Measurements from ENCODE around the gene GUK1.

The GUK1 gene

DNA sequence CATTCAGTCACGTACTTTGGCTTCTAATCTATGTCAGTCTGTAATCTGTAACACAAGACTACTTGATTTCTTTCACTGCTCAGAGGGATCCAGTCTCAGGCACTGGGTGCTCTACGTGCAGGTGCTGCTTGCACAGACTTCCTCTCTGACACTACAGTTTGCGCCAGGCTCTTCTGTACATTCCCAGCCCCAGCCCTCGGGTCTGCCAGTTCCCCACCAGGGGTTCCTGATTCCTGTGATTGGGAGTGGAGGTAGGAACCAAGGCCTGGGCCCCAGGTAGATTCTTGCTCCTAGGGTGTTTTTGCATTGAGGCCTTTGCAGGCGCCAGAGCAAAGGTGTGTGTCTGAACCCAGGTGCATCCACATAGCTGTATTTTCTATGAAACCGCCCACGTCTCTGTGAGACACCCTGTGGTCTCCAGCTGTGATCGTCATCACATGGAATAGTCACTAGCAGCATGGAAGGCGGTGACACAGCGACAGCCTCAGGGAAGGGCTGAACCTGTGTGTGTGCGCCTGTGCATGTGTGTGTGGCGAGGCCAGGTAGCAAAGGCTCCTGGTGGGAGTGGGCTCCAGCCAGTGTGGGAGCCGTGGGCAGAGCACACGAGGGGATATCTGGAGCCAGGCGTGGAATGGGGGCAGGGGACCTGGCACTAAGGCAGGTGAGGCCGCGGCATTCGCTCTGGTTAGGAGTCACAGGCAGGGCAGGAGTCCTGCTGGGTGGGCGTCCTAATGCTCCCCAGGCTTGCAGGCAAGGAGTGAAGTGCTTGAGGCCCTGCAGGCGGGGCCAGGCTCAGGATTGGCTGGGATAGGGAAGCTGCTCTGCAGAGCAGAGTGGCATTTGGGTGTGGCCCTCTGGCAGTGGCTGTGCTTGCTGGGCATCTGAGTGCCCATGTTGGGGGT, 14.8 kb downstream of the GUK1 start:
- 91% methylated on average over 19 of the region's 20 CpGs for WGBS
- H3K4me1 ChIP-seq (ENCODE audit: control insufficient read depth, insufficient read depth, low read depth, low read length), result peaks cover 19% of the 10 kb centered on the region

DNA sequence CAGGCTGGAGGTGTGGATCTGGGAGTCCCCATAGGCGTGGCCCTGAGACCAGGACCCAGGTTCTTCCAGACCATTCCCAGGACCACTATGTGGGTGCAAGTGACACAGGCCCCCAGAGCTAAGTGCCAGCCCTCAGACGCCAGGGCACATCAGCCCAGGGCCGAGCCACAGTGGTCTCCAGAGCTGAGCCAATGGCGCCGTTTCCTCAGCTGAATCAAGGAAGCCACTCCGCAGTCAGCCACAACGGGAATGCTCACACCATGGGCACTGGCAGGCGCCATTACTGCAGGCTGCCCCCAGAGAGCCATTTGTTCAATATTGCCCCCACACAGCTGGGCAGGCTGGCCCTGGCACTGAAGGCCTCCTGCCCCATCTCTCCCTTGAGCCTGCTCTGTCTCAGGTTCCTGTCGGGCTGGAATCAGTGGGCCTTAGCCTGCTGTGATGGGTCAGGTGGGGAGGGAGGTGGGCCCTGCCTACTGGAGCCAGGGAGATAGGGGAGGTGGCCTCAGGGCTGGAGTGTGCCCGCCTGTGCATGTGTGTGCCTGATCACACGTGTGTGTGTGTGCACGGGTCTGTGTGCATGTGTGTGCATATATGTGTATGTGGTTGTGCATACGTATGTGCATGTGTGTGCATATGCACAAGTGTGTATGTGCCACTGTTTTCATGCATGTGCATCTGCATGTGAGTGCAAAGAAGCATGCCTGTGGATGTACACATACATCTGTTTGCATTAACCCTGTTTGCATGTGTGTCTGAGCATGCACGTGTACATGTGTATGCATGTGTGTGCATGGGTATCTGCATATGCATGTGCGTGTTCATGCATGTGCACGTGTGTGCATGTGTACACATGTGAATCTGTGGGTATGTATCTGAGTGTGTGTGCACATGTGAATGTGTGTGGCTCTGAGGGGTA, 15.8 kb downstream of the GUK1 start:
- H2AK5ac ChIP-seq (ENCODE audit: low read length, severe bottlenecking), result no peak overlapping the region
- peaks cover 9% of the 10 kb centered on the region for H3K79me1 ChIP-seq (replicated peaks; ENCODE audit: low read length, poor library complexity, severe bottlenecking)
- H4K91ac ChIP-seq (ENCODE audit: low read length), result no peak overlapping the region
- peaks cover 0 to 8% of the 10 kb centered on the region in 2 experiments for H3K27me3 ChIP-seq (ENCODE audit: control insufficient read depth in 1 of 2, insufficient read depth in 1 of 2, low read length in 2 of 2)
- no peak overlapping the region for H3K4me3 ChIP-seq (ENCODE audit: insufficient read depth in 1 of 2, low read depth in 1 of 2, low read length in 2 of 2)
- no peak overlapping the region for H2BK12ac ChIP-seq (ENCODE audit: low read length in 2 of 2)
- no peak for DNase-seq
- no peak overlapping the region for H3K23ac ChIP-seq (ENCODE audit: low read length in 2 of 2)
- no peak overlapping the region for H2AFZ ChIP-seq (ENCODE audit: low read depth, low read length)
- no peak overlapping the region for H2BK120ac ChIP-seq (ENCODE audit: low read depth, low read length)
- peaks cover 10% of the 10 kb centered on the region for H3K4me1 ChIP-seq (ENCODE audit: control insufficient read depth, insufficient read depth, low read depth, low read length)
- H2BK15ac ChIP-seq (ENCODE audit: low read depth, poor library complexity, severe bottlenecking), result no peak overlapping the region
- no peak overlapping the region for H3K4ac ChIP-seq (ENCODE audit: low read depth in 1 of 2, low read length in 2 of 2)
- H4K8ac ChIP-seq (ENCODE audit: low read length), result no peak overlapping the region
- H2BK5ac ChIP-seq (ENCODE audit: low read depth, low read length, poor library complexity, severe bottlenecking), result no peak overlapping the region
- H3K27ac ChIP-seq (ENCODE audit: low read length, poor library complexity, severe bottlenecking), result no peak overlapping the region
- no peak overlapping the region for H3K4me2 ChIP-seq (ENCODE audit: low read length, poor library complexity, severe bottlenecking)
- no peak overlapping the region for H3K14ac ChIP-seq (ENCODE audit: low read length in 2 of 2)
- H3K9ac ChIP-seq (ENCODE audit: low read length), result no peak overlapping the region
- no peaks in the 10 kb centered on the region for H3K9me3 ChIP-seq (ENCODE audit: control insufficient read depth, low read length)
- peaks cover 0 to 42% of the 10 kb centered on the region in 2 experiments for H3K36me3 ChIP-seq (ENCODE audit: control insufficient read depth in 1 of 2, insufficient read depth in 2 of 2, low read depth in 1 of 2, low read length in 2 of 2)
- WGBS, result 91% methylated on average over 16 of the region's 16 CpGs
- no peak overlapping the region for H3K18ac ChIP-seq (ENCODE audit: low read depth in 1 of 2, low read length in 2 of 2)

More for the DNA sequence above, 14.8 kb downstream of the GUK1 start:
- Histone ChIP-seq H3K4me2 (ENCODE audit: low read length, poor library complexity, severe bottlenecking) (no peak overlapping the region), H4K91ac (ENCODE audit: low read length) (no peak overlapping the region), H2BK120ac (ENCODE audit: low read depth, low read length) (no peak overlapping the region), H3K23ac (ENCODE audit: low read length in 2 of 2) (no peak overlapping the region), H4K8ac (ENCODE audit: low read length) (no peak overlapping the region), H3K36me3 (ENCODE audit: control insufficient read depth in 1 of 2, insufficient read depth in 2 of 2, low read depth in 1 of 2, low read length in 2 of 2) (peaks cover 0 to 50% of the 10 kb centered on the region in 2 experiments), H3K9ac (ENCODE audit: low read length) (no peak overlapping the region), H2BK5ac (ENCODE audit: low read depth, low read length, poor library complexity, severe bottlenecking) (no peak overlapping the region), H3K4ac (ENCODE audit: low read depth in 1 of 2, low read length in 2 of 2) (no peak overlapping the region), H2AFZ (ENCODE audit: low read depth, low read length) (no peak overlapping the region), H2BK15ac (ENCODE audit: low read depth, poor library complexity, severe bottlenecking) (no peak overlapping the region), H2AK5ac (ENCODE audit: low read length, severe bottlenecking) (no peak overlapping the region), H3K27ac (ENCODE audit: low read length, poor library complexity, severe bottlenecking) (no peak overlapping the region), H3K9me3 (ENCODE audit: control insufficient read depth, low read length) (no peaks in the 10 kb centered on the region), H3K4me3 (ENCODE audit: insufficient read depth in 1 of 2, low read depth in 1 of 2, low read length in 2 of 2) (no peak overlapping the region), H3K79me1 (replicated peaks; ENCODE audit: low read length, poor library complexity, severe bottlenecking) (peaks cover 10% of the 10 kb centered on the region), H3K14ac (ENCODE audit: low read length in 2 of 2) (no peak overlapping the region), H3K18ac (ENCODE audit: low read depth in 1 of 2, low read length in 2 of 2) (no peak overlapping the region), H3K27me3 (ENCODE audit: control insufficient read depth in 1 of 2, insufficient read depth in 1 of 2, low read length in 2 of 2) (peaks cover 0 to 8% of the 10 kb centered on the region in 2 experiments), H2BK12ac (ENCODE audit: low read length in 2 of 2) (no peak overlapping the region)
- no peak for DNase-seq

DNA sequence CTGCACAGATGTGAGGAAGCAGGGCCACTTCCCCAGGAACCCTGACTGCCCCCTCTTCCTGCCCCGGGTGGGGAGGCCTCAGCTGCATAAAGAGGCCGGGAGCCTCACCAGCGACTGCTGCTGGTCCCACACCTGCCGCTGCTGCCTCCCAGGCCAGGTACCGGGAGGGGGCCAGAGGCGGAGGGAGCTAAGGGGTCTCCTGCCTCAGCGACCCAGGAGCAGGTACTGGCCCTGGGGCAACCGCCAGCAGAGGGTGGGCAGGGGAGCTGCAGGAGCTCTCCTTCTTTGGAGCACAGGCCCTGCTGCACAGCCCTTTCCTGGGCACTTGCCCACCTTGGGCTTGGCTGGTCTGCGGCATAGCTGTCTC, 16.4 kb downstream of the GUK1 start:
- H2BK12ac ChIP-seq (ENCODE audit: low read length in 2 of 2), result no peak overlapping the region
- no peak overlapping the region for H2BK120ac ChIP-seq (ENCODE audit: low read depth, low read length)
- 88% methylated on average over 9 of the region's 9 CpGs for WGBS
- H2AFZ ChIP-seq (ENCODE audit: low read depth, low read length), result no peak overlapping the region
- peaks cover 4% of the 10 kb centered on the region for H3K4me1 ChIP-seq (ENCODE audit: control insufficient read depth, insufficient read depth, low read depth, low read length)
- H4K8ac ChIP-seq (ENCODE audit: low read length), result no peak overlapping the region
- H4K91ac ChIP-seq (ENCODE audit: low read length), result no peak overlapping the region
- H2BK5ac ChIP-seq (ENCODE audit: low read depth, low read length, poor library complexity, severe bottlenecking), result no peak overlapping the region
- peaks cover 0 to 35% of the 10 kb centered on the region in 2 experiments for H3K36me3 ChIP-seq (ENCODE audit: control insufficient read depth in 1 of 2, insufficient read depth in 2 of 2, low read depth in 1 of 2, low read length in 2 of 2)
- H2AK5ac ChIP-seq (ENCODE audit: low read length, severe bottlenecking), result no peak overlapping the region
- no peaks in the 10 kb centered on the region for H3K9me3 ChIP-seq (ENCODE audit: control insufficient read depth, low read length)
- DNase-seq, result no peak
- H3K4me2 ChIP-seq (ENCODE audit: low read length, poor library complexity, severe bottlenecking), result no peak overlapping the region
- H3K27me3 ChIP-seq (ENCODE audit: control insufficient read depth in 1 of 2, insufficient read depth in 1 of 2, low read length in 2 of 2), result peaks cover 0 to 8% of the 10 kb centered on the region in 2 experiments
- H3K18ac ChIP-seq (ENCODE audit: low read depth in 1 of 2, low read length in 2 of 2), result no peak overlapping the region
- peaks cover 8% of the 10 kb centered on the region for H3K79me1 ChIP-seq (replicated peaks; ENCODE audit: low read length, poor library complexity, severe bottlenecking)
- no peak overlapping the region for H3K4ac ChIP-seq (ENCODE audit: low read depth in 1 of 2, low read length in 2 of 2)
- H2BK15ac ChIP-seq (ENCODE audit: low read depth, poor library complexity, severe bottlenecking), result no peak overlapping the region
- no peak overlapping the region for H3K27ac ChIP-seq (ENCODE audit: low read length, poor library complexity, severe bottlenecking)
- H3K4me3 ChIP-seq (ENCODE audit: insufficient read depth in 1 of 2, low read depth in 1 of 2, low read length in 2 of 2), result no peak overlapping the region
- no peak overlapping the region for H3K14ac ChIP-seq (ENCODE audit: low read length in 2 of 2)
- no peak overlapping the region for H3K9ac ChIP-seq (ENCODE audit: low read length)
- H3K23ac ChIP-seq (ENCODE audit: low read length in 2 of 2), result no peak overlapping the region
